Activated CD4-positive, alpha-beta T cell treated with anti-CD3 and anti-CD28 coated beads for 4 hours (primary cell): ENCODE data around the gene RFESD.
"Not testable (repeated sequence)": the region's sequence is repeated elsewhere in the genome, so short reads cannot be mapped to it uniquely, and the experiment has no call there.

ENCODE experiments used
- DNase-seq, 2 donors: peaks; one replicate each; pipeline ENCODE4 v3.0.0-alpha.2; 2020

The RFESD gene

DNA sequence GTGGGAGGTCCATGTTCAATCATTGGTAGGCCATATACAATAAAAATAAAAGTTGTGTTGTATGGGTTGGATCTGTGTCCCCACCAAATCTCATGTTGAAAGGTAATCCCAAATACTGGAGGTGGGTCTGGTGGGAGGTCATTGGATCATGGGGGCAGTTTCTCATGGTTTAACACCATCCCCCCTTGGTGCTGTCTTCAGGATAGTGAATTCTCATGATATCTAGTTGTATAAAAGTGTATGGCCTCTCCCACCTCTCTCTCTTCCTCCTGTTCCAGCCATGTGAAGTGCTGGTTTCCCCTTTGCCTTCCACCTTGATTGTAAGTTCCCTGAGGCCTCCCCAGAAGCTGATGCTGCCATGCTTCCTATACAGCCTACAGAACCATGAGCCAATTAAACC, 21.1 kb downstream of the RFESD start:
- no peak for DNase-seq

GRCh38 chr5:95668216-95668615, 21.6 kb downstream of the RFESD start:
- no peak for DNase-seq

DNA sequence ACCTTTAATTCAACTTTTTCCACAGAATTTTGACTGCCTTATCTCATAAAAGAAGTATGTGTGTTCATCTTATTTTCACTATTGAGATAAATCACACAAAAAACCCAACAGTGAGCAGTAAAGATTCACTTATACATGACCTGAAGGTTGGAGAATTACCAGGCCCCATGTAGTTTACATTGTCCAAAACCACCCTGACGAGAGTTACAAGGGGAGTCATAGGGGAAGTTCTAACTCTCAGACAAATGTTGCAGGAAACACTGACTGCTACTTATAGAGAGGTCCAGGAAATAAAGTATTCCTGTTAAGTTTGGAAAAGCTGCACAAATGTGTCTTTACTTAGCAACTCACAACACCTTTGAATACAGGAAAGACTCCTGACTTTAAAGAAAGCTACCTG, 22.2 kb downstream of the RFESD start:
- DNase-seq = no peak

DNA sequence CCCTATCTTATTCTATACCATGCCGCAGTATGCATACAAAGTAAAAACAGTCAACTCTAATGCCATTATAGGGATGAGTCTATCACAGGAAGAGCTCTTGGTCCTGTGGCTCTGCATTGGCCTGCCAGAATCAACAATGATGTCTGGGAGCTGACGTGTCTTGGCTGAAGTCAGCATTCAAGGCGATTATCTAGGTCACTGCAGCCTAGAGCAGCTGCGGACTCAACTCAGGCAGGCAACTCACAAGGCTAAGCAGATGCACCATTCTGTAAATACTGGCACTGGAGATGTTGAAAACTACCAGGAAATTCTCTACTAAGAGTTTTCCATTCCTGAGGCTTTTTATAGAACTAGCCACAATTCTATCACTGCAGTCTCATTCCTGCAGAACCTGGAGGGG, 23.0 kb downstream of the RFESD start:
- DNase-seq = no peak

DNA sequence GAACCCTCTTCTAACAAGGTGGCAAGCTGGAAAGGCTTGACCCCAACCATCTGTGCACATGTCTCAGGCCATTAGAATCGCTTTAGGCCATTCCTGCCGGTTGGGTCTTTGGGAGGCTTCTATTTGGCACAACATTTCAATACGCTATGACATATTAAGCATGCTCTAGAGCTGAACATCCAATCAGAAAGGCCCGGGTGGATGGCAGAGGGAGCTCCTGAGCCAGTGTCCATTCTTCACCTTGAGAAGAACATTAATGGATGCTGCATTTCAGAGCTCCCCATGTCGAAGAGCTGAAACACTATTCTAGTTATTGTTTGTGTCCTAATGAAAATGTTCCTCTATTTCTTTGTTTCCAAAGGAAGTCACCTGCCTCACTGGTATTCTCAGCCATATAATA, 23.4 kb downstream of the RFESD start:
- no peak for DNase-seq

- no peak for DNase-seq
Measured at GRCh38 chr5:95670568-95670967, 24.0 kb downstream of the RFESD start.

DNA sequence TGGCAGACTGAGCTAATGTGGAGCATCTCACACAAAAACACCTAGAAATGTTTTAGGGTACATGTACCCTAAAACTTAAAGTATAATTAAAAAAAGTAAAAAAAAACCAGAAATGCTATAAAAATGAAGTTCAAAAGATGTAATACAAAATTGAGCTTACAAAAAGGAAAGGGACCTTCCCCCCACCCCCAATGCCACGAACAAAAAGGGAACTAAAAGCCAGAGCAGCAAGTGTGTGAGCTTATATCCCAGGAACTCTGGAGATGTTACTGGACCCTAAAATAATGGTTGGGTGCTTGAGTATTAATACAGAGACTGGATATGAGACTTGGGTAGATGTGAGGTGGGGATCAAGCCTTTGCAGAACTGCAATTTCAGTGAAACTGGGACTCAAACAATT, 25.2 kb downstream of the RFESD start:
- DNase-seq = no peak

DNA sequence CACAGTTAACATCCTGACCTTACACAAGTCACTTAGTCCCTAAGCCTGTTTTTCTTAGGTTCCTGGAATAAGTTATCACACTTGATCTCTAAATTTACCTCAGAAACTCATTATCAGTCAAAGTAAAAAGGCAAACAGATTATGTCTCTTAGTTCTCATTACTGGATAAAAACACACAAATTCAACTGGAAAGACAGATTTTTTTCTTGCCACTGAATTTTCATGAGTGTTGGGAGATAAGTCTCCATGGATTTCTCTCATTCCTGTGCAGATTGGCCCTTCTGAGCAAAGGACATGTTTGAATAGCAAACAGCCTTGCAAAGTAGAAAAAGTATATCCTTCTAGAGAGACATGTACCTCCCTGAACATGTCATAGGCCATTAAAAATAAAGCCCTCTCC, 26.1 kb downstream of the RFESD start:
- DNase-seq = no peak

- DNase-seq = no peak
Measured at GRCh38 chr5:95673081-95673480, 26.5 kb downstream of the RFESD start.

GRCh38 chr5:95682891-95683290, 36.3 kb downstream of the RFESD start, which contains the start of gene SPATA9:
SPATA9 (minus strand) TSS chr5:95682991; CDS start chr5:95682854, 137 bp downstream.
- no peak for DNase-seq

GRCh38 chr5:95684361-95684760, 37.8 kb downstream of the RFESD start:
- DNase-seq = no peak

DNA sequence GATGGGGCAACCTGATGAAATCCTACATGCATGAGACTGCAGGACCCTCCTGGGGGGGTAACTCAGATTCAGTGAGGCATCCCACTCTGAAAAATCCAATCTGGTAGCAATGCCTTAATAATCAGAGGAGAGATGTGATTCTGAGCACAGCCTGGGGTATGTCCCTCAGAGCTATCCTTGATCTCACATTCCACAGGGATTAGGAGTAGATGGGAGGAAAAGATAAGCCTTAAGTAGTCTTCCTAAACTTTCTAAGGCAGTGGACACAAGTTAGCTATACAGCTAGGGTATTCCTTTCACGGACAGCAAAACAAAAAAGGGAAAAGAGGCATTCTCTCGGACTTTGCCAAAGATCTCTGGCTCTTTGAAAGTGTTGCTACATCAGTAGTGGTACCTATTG, 40.1 kb downstream of the RFESD start:
- no peak for DNase-seq

DNA sequence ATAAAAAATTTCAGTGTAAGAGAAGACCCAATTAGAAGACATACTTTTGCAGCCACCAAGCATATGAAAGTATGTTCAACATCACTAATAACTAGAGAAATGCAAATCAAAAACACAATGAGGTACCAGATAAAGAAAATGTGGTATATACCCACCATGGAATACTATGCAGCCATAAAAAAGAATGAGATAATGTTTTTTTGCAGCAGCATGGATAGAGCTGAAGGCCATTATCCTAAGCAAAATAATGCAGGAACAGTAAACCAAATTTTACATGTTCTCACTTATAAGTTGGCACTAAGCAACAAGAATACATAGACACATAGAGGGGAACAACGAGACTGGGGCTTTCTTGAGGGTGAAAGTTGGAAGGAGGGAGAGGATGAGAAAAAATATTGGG, 43.1 kb downstream of the RFESD start:
- DNase-seq = no peak

DNA sequence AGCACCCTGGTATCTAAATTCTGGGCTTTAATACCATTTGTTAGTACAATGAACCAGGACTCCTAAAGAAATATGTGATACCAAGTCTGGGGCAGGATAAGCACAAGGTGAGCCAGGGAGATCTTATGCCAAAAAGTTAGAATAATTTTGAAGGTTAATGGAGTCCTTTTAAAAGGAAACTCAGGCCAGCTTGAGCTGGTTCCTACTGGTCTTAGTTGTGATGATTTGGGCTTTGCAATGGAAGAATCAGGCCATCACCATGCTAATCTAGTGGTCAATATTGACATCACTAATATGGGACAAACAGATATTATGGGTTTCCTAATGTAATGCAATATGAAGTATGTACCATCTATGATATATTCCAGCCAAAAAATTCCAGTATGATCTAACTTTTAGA, 43.8 kb downstream of the RFESD start:
- no peak for DNase-seq

GRCh38 chr5:95697781-95698681, 51.5 kb downstream of the RFESD start:
- DNase-seq = no peak

- no peak for DNase-seq
Measured at GRCh38 chr5:95699337-95699736, 52.8 kb downstream of the RFESD start.

GRCh38 chr5:95701074-95701473, 54.5 kb downstream of the RFESD start:
- no peak for DNase-seq

DNA sequence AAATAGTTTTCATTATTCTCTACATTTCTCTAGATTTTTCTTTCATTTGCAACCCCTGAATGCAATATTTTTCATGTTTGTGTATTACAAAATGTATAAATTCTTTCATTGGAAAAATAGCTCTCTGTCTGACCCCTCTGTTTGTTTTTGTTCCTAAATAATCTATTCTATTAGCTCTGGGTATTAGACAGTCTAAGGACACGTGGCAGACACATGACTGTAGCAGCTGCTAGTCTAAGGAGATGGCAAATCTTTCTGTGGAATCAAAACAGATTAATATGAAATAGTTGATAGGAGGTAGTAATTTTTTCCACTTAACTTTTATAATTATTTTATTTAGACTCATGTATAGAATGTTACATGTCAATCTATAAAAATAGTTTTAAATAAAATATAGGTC, 57.6 kb downstream of the RFESD start:
- no peak for DNase-seq

DNA sequence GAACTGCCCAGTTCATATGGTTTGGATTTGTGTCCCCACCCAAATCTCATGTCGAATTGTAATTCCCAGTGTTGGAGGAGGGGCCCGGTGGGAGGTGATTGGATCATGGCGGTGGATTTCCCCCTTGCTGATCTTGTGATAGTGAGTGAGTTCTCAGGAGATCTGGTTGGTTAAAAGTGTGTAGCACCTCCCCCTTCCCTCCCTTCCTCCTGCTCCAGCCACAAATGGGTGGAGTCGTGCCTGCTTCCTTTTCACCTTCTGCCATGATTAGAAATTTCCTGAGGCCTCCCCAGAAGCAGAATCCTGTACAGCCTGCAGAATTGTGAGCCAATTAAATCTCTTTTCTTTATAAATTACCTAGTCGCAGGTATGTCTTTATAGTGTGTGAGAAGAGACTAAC, 59.6 kb downstream of the RFESD start:
- DNase-seq = not testable (repeated sequence)

DNA sequence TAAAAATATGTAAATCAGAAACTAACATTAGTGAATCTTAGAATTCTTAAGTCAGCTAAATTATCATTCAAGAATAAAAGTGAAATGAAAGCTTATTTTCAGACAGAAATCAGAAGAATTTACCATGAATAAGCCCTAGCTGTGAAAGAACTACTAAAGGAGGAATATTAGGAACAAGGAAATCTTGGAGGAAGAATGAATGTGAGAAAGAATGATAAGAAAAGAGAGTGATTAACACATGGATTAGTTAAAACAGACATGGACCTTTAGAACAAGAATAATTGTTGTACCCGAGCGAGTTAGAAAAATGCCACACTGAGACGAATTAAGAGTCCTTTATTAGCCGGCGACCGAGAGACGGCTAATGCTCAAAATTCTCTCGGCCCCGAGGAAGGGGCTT, 60.5 kb downstream of the RFESD start:
- no peak for DNase-seq
